HG02852 (cell line): ENCODE results near the gene ANKRD49.
"Not testable (repeated sequence)": the region's sequence is repeated elsewhere in the genome, so short reads cannot be mapped to it uniquely, and the experiment has no call there.

ENCODE experiments used
- ATAC-seq: cut with Tn5 transposase; IDR thresholded peaks from one replicate; pipeline ENCODE4 v1.9.1; 2021; ENCODE audit warnings: mild to moderate bottlenecking, moderate library complexity; ENCODE audit not compliant: unreplicated experiment

Gene ANKRD49

DNA sequence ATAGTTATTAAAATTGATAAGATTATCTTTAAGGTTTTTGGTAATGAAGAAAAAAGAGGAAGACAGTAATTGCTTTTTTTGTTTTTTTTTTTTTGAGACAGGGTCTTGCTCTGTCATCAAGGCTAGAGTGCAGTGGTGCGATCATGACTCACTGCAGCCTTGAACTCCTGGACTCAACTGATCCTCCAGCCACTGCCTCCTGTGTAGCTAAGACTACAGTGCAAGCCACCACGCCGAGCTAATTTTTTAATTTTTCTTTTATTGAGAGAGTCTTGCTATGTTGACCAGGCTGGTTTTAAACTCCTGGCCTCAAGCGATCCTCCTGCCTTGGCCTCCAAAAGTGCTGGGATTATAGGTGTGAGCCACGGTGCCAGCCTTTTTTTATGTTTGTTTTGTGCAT lies 12.7 kb downstream of the ANKRD49 start:
- not testable (repeated sequence) for ATAC-seq

- ATAC-seq, result no peak
Observed at GRCh38 chr11:94507485-94507884, 13.7 kb downstream of the ANKRD49 start.

- peak; percentile 82 for ATAC-seq
Observed at GRCh38 chr11:94511932-94512781, 18.4 kb downstream of the ANKRD49 start, which contains the start of gene C11orf97. Gene C11orf97 (plus strand): TSS chr11:94512461. CDS start chr11:94512529, 68 bp downstream.

DNA sequence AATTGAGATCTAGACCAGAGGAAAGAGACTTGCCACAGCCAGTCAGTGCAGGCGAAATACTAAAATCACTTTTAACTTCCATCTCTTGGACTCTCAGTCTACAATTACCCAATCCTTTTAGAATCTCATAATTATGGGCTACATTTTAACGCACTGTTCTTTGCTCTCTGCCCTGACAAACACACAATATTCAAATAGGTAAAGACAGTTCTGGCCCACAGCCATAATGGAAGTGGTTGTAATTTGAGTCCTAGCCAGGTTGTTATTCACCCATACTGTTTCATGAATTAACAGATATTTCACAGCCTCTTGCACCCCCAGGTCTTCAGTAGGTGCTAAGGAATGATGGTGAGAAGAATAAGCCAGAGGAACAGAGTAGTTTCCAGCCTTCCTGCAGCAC lies 19.3 kb downstream of the ANKRD49 start:
- ATAC-seq, result peak; percentile 18

DNA sequence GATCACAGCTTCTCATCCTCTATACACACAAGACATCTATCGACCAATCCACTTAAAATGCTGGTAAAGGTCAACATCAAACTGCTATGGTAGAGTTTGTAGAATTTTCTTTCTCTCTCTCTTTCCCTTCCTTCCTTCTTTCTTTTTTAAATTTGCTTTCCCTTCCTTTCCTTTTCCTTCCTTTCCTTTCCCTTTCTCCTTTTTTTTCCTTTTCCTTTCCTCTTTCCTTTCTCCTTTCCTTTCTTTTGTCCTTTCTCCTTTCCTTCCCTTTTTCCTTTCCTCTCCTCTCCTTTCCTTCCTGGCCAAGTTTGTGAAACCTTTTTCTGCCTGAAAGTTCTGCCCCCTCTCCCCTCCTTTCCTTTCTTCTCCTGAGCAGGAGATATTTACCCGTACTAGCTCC lies 21.6 kb downstream of the ANKRD49 start:
- ATAC-seq, result no peak

- ATAC-seq, result no peak
Observed at GRCh38 chr11:94516725-94517124, 22.9 kb downstream of the ANKRD49 start.

DNA sequence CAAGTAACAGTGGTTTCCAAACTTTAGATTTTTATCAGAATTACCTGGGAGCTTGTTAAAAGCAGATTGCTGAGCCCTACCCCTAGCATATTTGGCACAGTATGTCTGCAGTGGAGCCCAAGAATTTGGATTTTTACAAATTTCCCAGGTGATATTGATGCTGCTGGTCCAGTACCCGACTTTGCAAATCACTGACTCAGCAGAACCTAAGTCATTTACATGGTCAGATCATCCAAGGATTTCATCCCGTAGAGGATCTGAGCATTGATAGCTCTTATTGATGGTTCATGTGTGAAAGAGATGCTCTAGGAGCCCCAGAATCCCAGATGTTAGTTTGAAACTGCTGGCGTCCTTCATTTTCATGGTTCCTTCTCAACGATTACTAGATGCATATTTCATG lies 24.5 kb downstream of the ANKRD49 start:
- no peak for ATAC-seq

DNA sequence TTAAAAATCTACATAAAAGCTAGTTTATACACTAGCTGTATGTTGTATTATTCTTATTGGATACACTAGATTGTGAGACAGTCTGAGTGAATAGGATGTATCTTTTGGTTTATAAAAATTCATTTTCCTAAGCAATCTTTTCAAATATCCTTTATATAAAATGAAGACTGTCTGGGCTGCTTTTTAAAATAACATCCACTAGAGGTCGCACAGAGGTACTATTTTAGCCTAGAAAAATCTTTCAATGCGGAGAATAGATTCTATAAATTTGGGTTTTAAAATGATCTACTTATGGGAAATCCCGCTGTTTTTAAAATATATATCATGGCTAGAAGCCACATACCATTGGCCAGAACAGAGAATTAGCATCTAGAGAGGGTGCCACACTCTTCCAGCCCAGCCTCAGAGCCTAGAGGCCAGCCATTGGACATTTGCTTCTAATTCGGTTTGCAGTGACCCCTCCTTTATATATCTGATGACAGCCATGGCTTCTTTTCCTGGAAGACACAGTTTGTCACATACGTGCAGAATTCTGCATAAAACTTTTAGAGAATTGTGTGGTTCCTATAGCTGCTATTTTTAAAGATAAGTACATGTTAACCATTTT lies 25.8 kb downstream of the ANKRD49 start:
- ATAC-seq, result no peak

DNA sequence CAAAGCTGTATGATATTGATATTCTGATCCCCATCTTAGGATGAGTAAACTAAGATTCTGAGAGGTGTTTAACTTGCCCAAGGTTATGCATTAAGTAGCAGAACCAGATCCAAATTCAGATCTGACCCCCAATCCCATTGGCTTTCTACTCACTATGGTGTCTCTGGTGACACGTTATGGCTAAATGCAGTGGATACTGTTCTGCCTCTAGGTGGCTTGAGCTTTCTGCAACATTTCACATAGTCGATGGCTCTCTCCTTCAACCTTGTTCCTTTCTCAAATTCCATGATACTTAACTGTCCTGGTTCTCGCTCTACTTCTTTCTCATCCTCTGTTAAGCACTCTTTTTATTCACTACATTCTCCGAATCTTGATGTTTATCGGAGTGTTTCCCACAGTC lies 27.9 kb downstream of the ANKRD49 start:
- no peak for ATAC-seq

- no peak for ATAC-seq
Observed at GRCh38 chr11:94524341-94524740, 30.6 kb downstream of the ANKRD49 start.

DNA sequence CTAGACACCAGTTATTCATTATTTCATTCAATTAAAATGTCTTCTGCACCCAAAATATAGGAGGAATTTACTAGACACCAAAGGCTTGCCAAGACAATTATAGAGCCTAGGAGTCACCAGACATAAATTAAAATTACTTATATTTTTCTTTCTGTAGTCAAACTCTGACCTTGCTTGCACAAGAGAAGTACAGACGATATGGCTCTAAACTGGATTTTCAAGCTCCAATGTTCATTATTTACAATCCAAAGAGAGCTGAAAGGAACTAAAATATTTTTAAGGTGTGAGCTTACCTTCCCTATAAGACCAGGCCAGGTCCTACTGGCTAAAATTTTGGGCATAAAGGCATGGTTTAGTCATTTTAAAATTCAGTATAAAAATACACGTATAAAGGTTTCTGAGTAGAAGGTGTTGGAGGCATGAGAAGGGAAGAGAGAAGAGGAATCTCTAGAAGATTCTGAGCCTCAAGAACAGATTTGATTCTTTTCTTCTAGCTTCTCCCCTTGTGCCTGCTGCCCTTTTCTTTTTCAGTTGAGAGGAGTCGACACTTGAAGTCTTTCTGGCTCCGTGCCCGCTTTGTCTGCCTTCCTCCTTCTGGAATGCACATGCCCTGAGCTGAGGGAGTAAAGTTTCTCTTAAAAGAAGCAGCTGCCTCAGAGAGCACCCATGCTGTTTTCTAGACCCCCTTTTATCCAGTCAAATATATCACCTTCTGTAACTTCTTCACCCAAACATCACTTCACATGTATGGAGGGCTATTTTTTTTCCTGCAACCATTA lies 32.0 kb downstream of the ANKRD49 start:
- no peak for ATAC-seq

DNA sequence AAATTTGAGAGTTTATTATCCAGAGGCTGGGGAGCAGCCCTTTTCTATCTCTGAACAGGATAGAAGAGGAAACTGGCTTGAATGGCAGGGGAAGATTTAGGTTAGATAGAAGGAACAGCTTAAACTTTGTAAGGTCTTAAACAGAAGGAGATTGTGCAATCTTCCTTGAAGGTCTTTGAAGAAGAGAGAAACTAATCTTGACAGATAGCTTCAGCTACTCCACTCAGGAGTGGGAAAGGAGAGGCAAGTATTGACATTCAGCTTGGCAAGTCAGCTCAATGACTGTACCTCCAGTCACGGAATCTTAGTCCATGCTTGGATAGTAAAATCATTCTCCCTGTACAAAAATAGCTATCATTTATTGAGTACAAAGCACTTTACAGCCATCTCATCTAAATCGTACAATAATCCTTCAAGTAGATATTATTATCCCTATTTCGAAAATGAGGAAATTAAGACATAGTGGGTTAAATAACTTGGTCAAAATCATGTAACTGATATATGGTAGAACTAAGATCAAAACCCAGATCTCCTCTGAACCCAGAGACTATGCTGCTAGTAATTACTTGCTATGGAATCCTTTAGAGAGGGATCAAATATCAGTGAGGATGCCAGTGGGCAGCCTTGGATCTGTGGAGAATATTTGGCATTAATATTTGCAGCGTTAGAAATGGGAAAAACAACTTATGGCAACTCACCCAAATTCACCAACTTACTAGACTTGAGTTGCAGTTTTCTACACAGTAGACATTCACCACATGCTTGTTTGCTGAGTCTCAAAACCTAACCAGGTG lies 33.1 kb downstream of the ANKRD49 start:
- no peak for ATAC-seq

- ATAC-seq, result no peak
Observed at GRCh38 chr11:94528551-94528950, 34.8 kb downstream of the ANKRD49 start.

DNA sequence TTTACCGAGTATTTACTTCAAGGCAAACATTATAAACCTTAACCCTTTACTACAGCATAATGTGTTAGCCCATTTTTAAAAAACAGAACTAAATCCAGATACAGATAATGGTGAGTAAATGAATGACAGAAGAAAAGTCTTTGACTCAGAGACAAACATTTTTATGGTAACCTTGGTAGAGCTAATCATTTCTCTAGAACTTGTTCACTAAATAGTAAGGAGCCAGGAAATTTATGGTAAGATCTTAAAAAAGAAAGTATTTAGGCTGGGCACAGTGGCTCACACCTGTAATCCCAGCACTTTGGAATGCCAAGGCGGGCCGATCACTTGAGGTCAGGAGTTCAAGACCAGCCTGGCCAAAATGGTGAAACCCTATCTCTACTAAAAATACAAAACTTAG lies 38.4 kb downstream of the ANKRD49 start:
- no peak for ATAC-seq

- ATAC-seq, result no peak
Observed at GRCh38 chr11:94533206-94533605, 39.4 kb downstream of the ANKRD49 start.

GRCh38 chr11:94533696-94534630 lies 40.2 kb downstream of the ANKRD49 start:
- no peak for ATAC-seq

GRCh38 chr11:94536386-94536785 lies 42.6 kb downstream of the ANKRD49 start:
- ATAC-seq, result no peak

- no peak for ATAC-seq
Observed at GRCh38 chr11:94537031-94537600, 43.3 kb downstream of the ANKRD49 start.

GRCh38 chr11:94539420-94539819 lies 45.6 kb downstream of the ANKRD49 start:
- ATAC-seq, result no peak
